Tibial nerve (tissue), 3 donors: ENCODE results near the gene PTBP3.

ENCODE experiments used
- CTCF ChIP-seq, 5 experiments: fragments of 200-600 bp in 3 of 5; fragments of 450-650 bp in 2 of 5; sonication (generic) in 3 of 5; IDR thresholded peaks; one replicate each; pipeline ENCODE4 v1.5.1; 2016 to 2019; ENCODE audit warnings: antibody characterized with exemption in 5 of 5, mild to moderate bottlenecking in 3 of 5, moderate library complexity in 2 of 5
- POLR2A ChIP-seq, 2 donors: fragments of 450-650 bp; IDR thresholded peaks; one replicate each; pipeline ENCODE4 v1.6.1; 2017; ENCODE audit warnings: antibody characterized with exemption in 2 of 2, mild to moderate bottlenecking in 2 of 2, moderate library complexity in 2 of 2

GRCh38 chr9:112184221-112184620, 149.2 kb downstream of the PTBP3 start:
- TF ChIP-seq CTCF (IDR thresholded peaks at IDR 0.05) (no peak), POLR2A (IDR thresholded peaks at IDR 0.05) (no peak)
